K562 (cell line): ENCODE results near the gene KCTD7. TPM values are rescaled to one million over a fixed set of nuclear protein-coding genes. Genes with fewer than 3 reads are reported as not detected.
A peak's percentile ranks its signal among the peaks of the same experiment; 100 is the strongest.

Experiments used
- BMI1 ChIP-seq: fragments of 150-350 bp; IDR thresholded peaks from 2 replicates; pipeline ENCODE4 v1.6.1; 2014; ENCODE audit warnings: low read length
- FOXA3 ChIP-seq, 2 experiments: fragments of 450-650 bp in 1 of 2; sonication (generic) in 1 of 2; formaldehyde crosslinking; IDR thresholded peaks in 1 of 2; conservative IDR thresholded peaks in 1 of 2; 2 replicates each; pipeline versions ENCODE4 v1.4.0 to v1.8.0; 2020 to 2022; ENCODE audit warnings: mild to moderate bottlenecking in 2 of 2, missing genetic modification reagents in 1 of 2
- HDAC8 ChIP-seq: fragments of 450-650 bp; IDR thresholded peaks from 2 replicates; pipeline ENCODE4 v1.6.1; 2016; ENCODE audit warnings: mild to moderate bottlenecking, missing genetic modification characterization, moderate library complexity, missing compliant biosample characterization
- NCOA6 ChIP-seq: fragments of 450-650 bp; IDR thresholded peaks from 2 replicates; pipeline ENCODE4 v1.6.1; 2017; ENCODE audit warnings: mild to moderate bottlenecking
- NONO ChIP-seq, 2 experiments: fragments of 200-400 bp in 1 of 2; fragments of 450-650 bp in 1 of 2; formaldehyde crosslinking in 1 of 2; IDR thresholded peaks; 2 replicates each; pipeline ENCODE4 v1.6.1; 2017; ENCODE audit warnings: low read depth in 2 of 2, mild to moderate bottlenecking in 2 of 2, moderate library complexity in 2 of 2, low read length in 1 of 2
- NR2C2 ChIP-seq, 2 experiments: fragments of 200-800 bp in 1 of 2; sonication (Bioruptor generic) in 1 of 2; sonication (generic) in 1 of 2; formaldehyde crosslinking in 1 of 2; IDR thresholded peaks; 2 replicates each; pipeline versions ENCODE4 v1.6.1 to v1.8.0; 2016 to 2022; ENCODE audit warnings: mild to moderate bottlenecking in 1 of 2, missing compliant biosample characterization in 1 of 2, missing genetic modification characterization in 1 of 2, missing genetic modification reagents in 1 of 2
- PCBP1 ChIP-seq: fragments of 200-400 bp; formaldehyde crosslinking; IDR thresholded peaks from 2 replicates; pipeline ENCODE4 v1.6.1; 2018; ENCODE audit warnings: mild to moderate bottlenecking, low read depth, low read length; ENCODE audit not compliant: poor library complexity, severe bottlenecking
- POLR2G ChIP-seq: fragments of 200-400 bp; formaldehyde crosslinking; IDR thresholded peaks from 2 replicates; pipeline ENCODE4 v1.6.1; 2017; ENCODE audit warnings: low read depth, mild to moderate bottlenecking, antibody characterized with exemption, low read length, moderate library complexity
- TRIM24 ChIP-seq, 2 experiments: fragments of 450-650 bp; IDR thresholded peaks; 2 replicates each; pipeline ENCODE4 v1.6.1; 2016
- UBTF ChIP-seq, 2 experiments: IDR thresholded peaks; 2 replicates each; pipeline ENCODE4 v1.6.1; 2012; ENCODE audit warnings: improper control_type of control experiment in 2 of 2, low read depth in 2 of 2, low read length in 2 of 2, borderline replicate concordance in 1 of 2
- ZMIZ1 ChIP-seq, 2 experiments: fragments of 150-350 bp in 1 of 2; IDR thresholded peaks; 2 replicates each; pipeline ENCODE4 v1.6.1; 2012 to 2016; ENCODE audit warnings: low read depth in 2 of 2, low read length in 2 of 2, mild to moderate bottlenecking in 1 of 2, moderate library complexity in 1 of 2
- ZNF518B ChIP-seq: fragments of 250-450 bp; sonication (Bioruptor Pico); IDR thresholded peaks from 2 replicates; pipeline ENCODE4 v1.5.0; 2021; ENCODE audit warnings: mild to moderate bottlenecking, moderate library complexity
- polyA plus RNA-seq, 8 experiments: library from polyadenylated mRNA; depleted of rRNA in 4 of 8; stranded (reverse) in 5 of 8; unstranded in 3 of 8; fragments of >200 nt; fragmentation: Nextera tagmentation in 2 of 8; fragmentation: Illumina TruSeq in 1 of 8; extraction: Ambion mirVana in 2 of 8; extraction: Trizol in 1 of 8; gene quantifications; 2 replicates each; pipeline versions ENCODE4 v1.2.1 to v1.2.3, GENCODE V29; 2011 to 2014; ENCODE audit warnings: inconsistent platforms in 1 of 8, missing spikeins in 1 of 8
- total RNA-seq, 7 experiments: library from RNA; depleted of rRNA in 6 of 7; stranded (reverse); fragments of >200 nt in 6 of 7; fragmentation: Illumina TruSeq in 2 of 7; extraction: Trizol in 2 of 7; gene quantifications; 2 replicates each; pipeline versions ENCODE4 v1.2.1 to v1.2.3, GENCODE V29; 2011 to 2021; ENCODE audit warnings: low replicate concordance in 1 of 7
- TF ChIP-seq, protein P1 (sequence below): sonication (generic); formaldehyde crosslinking; IDR thresholded peaks from 2 replicates; pipeline ENCODE4 v1.8.1; 2023; ENCODE audit warnings: mild to moderate bottlenecking, missing genetic modification reagents

KCTD7 gene
- total and polyA plus RNA-seq, 9 of the 15 experiments (the other 6 are each of a cell fraction or from before 2014, with no cell fraction given): 1.5 to 26.0 (median 9.0) TPM

GRCh38 chr7:66682350-66683093, 53.8 kb downstream of the KCTD7 start (continued):
- no peak for TF ChIP-seq ZMIZ1 (IDR thresholded peaks at IDR 0.05; ENCODE audit: low read depth in 2 of 2, low read length in 2 of 2)
- TF ChIP-seq PCBP1: peak; percentile 33
- peak; percentile 47 to 56; a peak in 1 of 4 replicates for TF ChIP-seq UBTF (IDR thresholded peaks at IDR 0.05; ENCODE audit: borderline replicate concordance in 1 of 2, low read depth in 2 of 2, low read length in 2 of 2)
- TF ChIP-seq FOXA3 (CRISPR knock-in tag; conservative IDR thresholded peaks at IDR 0.05 in 1 of 2, IDR thresholded peaks at IDR 0.05 in 1 of 2): peak in 1 of 2 experiments; percentile 5; a peak in 1 of 4 replicates
- TF ChIP-seq ZNF518B (CRISPR knock-in tag): no peak
- TF ChIP-seq BMI1: no peak
- peak in 1 of 2 experiments; percentile 70; a peak in 2 of 4 replicates for TF ChIP-seq TRIM24 (IDR thresholded peaks at IDR 0.05)
- TF ChIP-seq NONO (IDR thresholded peaks at IDR 0.05; ENCODE audit: low read depth in 2 of 2, low read length in 1 of 2): peak in 1 of 2 experiments; percentile 21; a peak in 1 of 4 replicates
- TF ChIP-seq HDAC8 (tag): no peak
- TF ChIP-seq, protein P1, sequence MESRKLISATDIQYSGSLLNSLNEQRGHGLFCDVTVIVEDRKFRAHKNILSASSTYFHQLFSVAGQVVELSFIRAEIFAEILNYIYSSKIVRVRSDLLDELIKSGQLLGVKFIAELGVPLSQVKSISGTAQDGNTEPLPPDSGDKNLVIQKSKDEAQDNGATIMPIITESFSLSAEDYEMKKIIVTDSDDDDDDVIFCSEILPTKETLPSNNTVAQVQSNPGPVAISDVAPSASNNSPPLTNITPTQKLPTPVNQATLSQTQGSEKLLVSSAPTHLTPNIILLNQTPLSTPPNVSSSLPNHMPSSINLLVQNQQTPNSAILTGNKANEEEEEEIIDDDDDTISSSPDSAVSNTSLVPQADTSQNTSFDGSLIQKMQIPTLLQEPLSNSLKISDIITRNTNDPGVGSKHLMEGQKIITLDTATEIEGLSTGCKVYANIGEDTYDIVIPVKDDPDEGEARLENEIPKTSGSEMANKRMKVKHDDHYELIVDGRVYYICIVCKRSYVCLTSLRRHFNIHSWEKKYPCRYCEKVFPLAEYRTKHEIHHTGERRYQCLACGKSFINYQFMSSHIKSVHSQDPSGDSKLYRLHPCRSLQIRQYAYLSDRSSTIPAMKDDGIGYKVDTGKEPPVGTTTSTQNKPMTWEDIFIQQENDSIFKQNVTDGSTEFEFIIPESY (CRISPR knock-in tag): 0 out of 2 replicates have a peak, but pooled peaks have one; percentile 3
- TF ChIP-seq NCOA6: peak; percentile 98
- peak; percentile 15; the same call in 1 of the 2 replicates for TF ChIP-seq POLR2G
- 0 out of 2 replicates have a peak, but pooled peaks have one; percentile 8 for TF ChIP-seq NR2C2 (CRISPR knock-in tag; IDR thresholded peaks at IDR 0.05)
- 0 out of 2 replicates have a peak, but pooled peaks have one; percentile 28 for TF ChIP-seq NR2C2 (tag; IDR thresholded peaks at IDR 0.05)
